A549 treated with CpdA at 1 μM for 4 hours (cell line): Measurements from ENCODE around the gene AMBN. TPM values are rescaled to one million over a fixed set of nuclear protein-coding genes. Genes with fewer than 3 reads are reported as not detected.

ENCODE experiments used
- total RNA-seq: library from RNA; stranded (reverse); fragments of 200-300 nt; extraction: Qiagen RNA extraction; gene quantifications from 5 replicates; pipeline ENCODE4 v1.2.3, GENCODE V29; 2022; ENCODE audit warnings: low read depth

Gene AMBN
- total RNA-seq: not detected in 5 replicates

GRCh38 chr4:70591955-70592582 lies at the start of gene AMBN:
Gene AMBN, plus strand, starts transcription at chr4:70592256. Its CDS starts 103 bp downstream, at chr4:70592359.

GRCh38 chr4:70628444-70628843 lies 36.4 kb downstream of the AMBN start, which contains the start of gene ENAM:
Gene ENAM, plus strand, starts transcription at chr4:70628744. Its CDS starts 757 bp downstream, at chr4:70629501.

Other genes starting within 250 kb of the AMBN start
- gene SMR3A, start 231.5 kb upstream of the AMBN start, total RNA-seq: not detected in 5 replicates
- gene SMR3B, start 209.1 kb upstream of the AMBN start, total RNA-seq: not detected in 5 replicates
- not detected in 5 replicates for gene OPRPN, start 194.3 kb upstream of the AMBN start, total RNA-seq
- not detected in 5 replicates for gene MUC7, start 120.1 kb upstream of the AMBN start, total RNA-seq
- 0.09 TPM in 1 of 5 replicates, not detected in the others for gene AMTN, start 73.7 kb upstream of the AMBN start, total RNA-seq
- not detected in 5 replicates for gene ENAM, start 36.5 kb downstream of the AMBN start, total RNA-seq
- 0.19 to 0.33 TPM in 2 of 5 replicates, not detected in the others for gene JCHAIN, start 74.3 kb downstream of the AMBN start, total RNA-seq
- 33.9 to 46.1 TPM (median 37.0 TPM) in 5 replicates for gene UTP3, start 96.3 kb downstream of the AMBN start, total RNA-seq
- 6.8 to 9.3 TPM (median 7.3 TPM) in 5 replicates for gene RUFY3, start 129.7 kb downstream of the AMBN start, total RNA-seq
- 78.0 to 91.8 TPM (median 82.3 TPM) in 5 replicates for gene GRSF1, start 247.6 kb downstream of the AMBN start, total RNA-seq